IMR-90 (cell line): ENCODE measurements around the gene HES4. TPM values are rescaled to one million over a fixed set of nuclear protein-coding genes. Genes with fewer than 3 reads are reported as not detected.
"Not testable (repeated sequence)": the region's sequence is repeated elsewhere in the genome, so short reads cannot be mapped to it uniquely, and the experiment has no call there.

Source experiments
- ATAC-seq: fragments of 200-7000 bp; cut with Tn5 transposase; 2 replicates; pipeline ENCODE4 v1.9.1; 2020; ENCODE audit warnings: low read depth, mild to moderate bottlenecking, moderate library complexity
- BruUV-seq: library from RNA; stranded (reverse); fragments of 400-500 nt; replicated peaks from 2 replicates; lab custom pipeline; 2021; lab: Mats Ljungman, UMichigan
- CTCF ChIA-PET: fragments of 300-600 bp; formaldehyde crosslinking; extraction: SDS; loops from one replicate; lab custom pipeline; 2021; ENCODE audit warnings: antibody characterized with exemption; lab: Yijun Ruan, JAX
- POLR2A ChIA-PET: fragments of 300-600 bp; sonication (Branson Sonifier 250); formaldehyde crosslinking; loops from one replicate; lab custom pipeline; 2022; ENCODE audit warnings: antibody characterized with exemption; ENCODE audit not compliant: unreplicated experiment; lab: Charles Lee
- DNase-seq: peaks from one replicate; pipeline ENCODE4 v3.0.0; 2013
- H2AFZ ChIP-seq: replicated peaks from 2 replicates; pipeline ENCODE3; 2013; ENCODE audit warnings: low read length, mild to moderate bottlenecking; ENCODE audit not compliant: poor library complexity
- H2AK5ac ChIP-seq: 2 replicates; pipeline ENCODE4 v1.6.1; 2013; ENCODE audit warnings: low read depth, low read length, inconsistent platforms
- H2AK9ac ChIP-seq: replicated peaks from 2 replicates; pipeline ENCODE3; 2013; ENCODE audit warnings: mild to moderate bottlenecking, low read depth, low read length, moderate library complexity; ENCODE audit not compliant: poor library complexity
- H2BK120ac ChIP-seq: 2 replicates; pipeline ENCODE4 v1.6.1; 2013; ENCODE audit warnings: low read depth, low read length, inconsistent platforms
- H2BK15ac ChIP-seq: 3 replicates; pipeline ENCODE4 v1.6.1; 2013; ENCODE audit warnings: low read depth, low read length, inconsistent platforms
- H2BK20ac ChIP-seq: 2 replicates; pipeline ENCODE4 v1.6.1; 2013; ENCODE audit warnings: low read depth, mild to moderate bottlenecking, inconsistent platforms, low read length, moderate library complexity
- H2BK5ac ChIP-seq: 2 replicates; pipeline ENCODE4 v1.6.1; 2013; ENCODE audit warnings: mild to moderate bottlenecking, low read depth, low read length, inconsistent platforms; ENCODE audit not compliant: poor library complexity, severe bottlenecking
- H3K14ac ChIP-seq: replicated peaks from 2 replicates; pipeline ENCODE4 v1.6.1; 2013; ENCODE audit warnings: low read depth, low read length, inconsistent platforms
- H3K18ac ChIP-seq: 2 replicates; pipeline ENCODE4 v1.6.1; 2013; ENCODE audit warnings: low read depth, low read length, control low read depth
- H3K23ac ChIP-seq: 2 replicates; pipeline ENCODE4 v1.6.1; 2013; ENCODE audit warnings: low read depth, low read length, inconsistent platforms
- H3K27ac ChIP-seq: 2 replicates; pipeline ENCODE4 v1.5.1; 2013; ENCODE audit warnings: mild to moderate bottlenecking, control low read depth, low read length; ENCODE audit not compliant: insufficient read depth
- H3K27me3 ChIP-seq: 2 replicates; pipeline ENCODE4 v1.6.1; 2013; ENCODE audit warnings: low read length; ENCODE audit not compliant: control insufficient read depth, insufficient read depth
- H3K36me3 ChIP-seq: 2 replicates; pipeline ENCODE4 v1.6.1; 2013; ENCODE audit warnings: low read length, mixed read lengths; ENCODE audit not compliant: control insufficient read depth, insufficient read depth
- H3K4ac ChIP-seq: 2 replicates; pipeline ENCODE4 v1.6.1; 2013; ENCODE audit warnings: low read depth, low read length, inconsistent platforms
- H3K4me1 ChIP-seq: 2 replicates; pipeline ENCODE4 v1.6.1; 2013; ENCODE audit warnings: low read length, mixed read lengths; ENCODE audit not compliant: control insufficient read depth, insufficient read depth
- H3K4me2 ChIP-seq: 2 replicates; pipeline ENCODE4 v1.6.1; 2013; ENCODE audit warnings: low read depth, mild to moderate bottlenecking, control low read depth, low read length, moderate library complexity
- H3K4me3 ChIP-seq: 2 replicates; pipeline ENCODE4 v1.5.1; 2013; ENCODE audit warnings: low read depth, mild to moderate bottlenecking, control low read depth, low read length, moderate library complexity; ENCODE audit not compliant: insufficient read depth
- H3K56ac ChIP-seq: 2 replicates; pipeline ENCODE4 v1.6.1; 2013; ENCODE audit warnings: low read length, inconsistent platforms; ENCODE audit not compliant: insufficient read depth; ENCODE audit errors: extremely low read depth
- H3K79me1 ChIP-seq, 2 experiments: 2 replicates each; pipeline ENCODE4 v1.6.1; 2013; ENCODE audit warnings: low read length in 2 of 2, inconsistent platforms in 1 of 2, low read depth in 1 of 2
- H3K9ac ChIP-seq: 2 replicates; pipeline ENCODE4 v1.6.1; 2013; ENCODE audit warnings: low read depth, low read length, control low read depth
- H3K9me1 ChIP-seq: 2 replicates; pipeline ENCODE4 v1.6.1; 2013; ENCODE audit warnings: low read length, inconsistent platforms; ENCODE audit not compliant: insufficient read depth
- H3K9me3 ChIP-seq: 2 replicates; pipeline ENCODE4 v1.6.1; 2013; ENCODE audit warnings: low read length; ENCODE audit not compliant: control insufficient read depth, insufficient read depth
- H4K20me1 ChIP-seq: 2 replicates; pipeline ENCODE4 v1.6.1; 2013; ENCODE audit warnings: low read length, inconsistent platforms; ENCODE audit not compliant: insufficient read depth
- H4K5ac ChIP-seq: 2 replicates; pipeline ENCODE4 v1.6.1; 2013; ENCODE audit warnings: mild to moderate bottlenecking, low read depth, low read length, control low read depth
- H4K8ac ChIP-seq, 2 experiments: 2 replicates each; pipeline ENCODE4 v1.6.1; 2013; ENCODE audit warnings: low read depth in 2 of 2, low read length in 2 of 2, control low read depth in 1 of 2, inconsistent platforms in 1 of 2
- H4K91ac ChIP-seq: 2 replicates; pipeline ENCODE4 v1.6.1; 2013; ENCODE audit warnings: low read depth, low read length, inconsistent platforms; ENCODE audit not compliant: insufficient read depth
- WGBS, 2 experiments: methylation state at CpG; one replicate each; pipeline versions ENCODE4 v1.1.5 to v1.1.7; 2013; ENCODE audit warnings: missing lambda C conversion rate in 2 of 2; ENCODE audit not compliant: insufficient read length in 1 of 2; ENCODE audit errors: extremely low coverage in 2 of 2; 5-methylcytosine and 5-hydroxymethylcytosine counted together
- dilution Hi-C: fragments of 300-500 bp; cut with HindIII; formaldehyde crosslinking; loops from one replicate; pipeline ENCODE4 v1.14.3; 2018; ENCODE audit warnings: low sequenced_read_pairs; ENCODE audit not compliant: unreplicated experiment
- in situ Hi-C: fragments of 300-500 bp; cut with MboI; formaldehyde crosslinking; loops from 3 replicates; pipeline ENCODE4 v1.14.3; 2019; ENCODE audit warnings: low sequenced_read_pairs, inconsistent platforms, mixed read lengths
- intact Hi-C: fragments of 100-400 bp; cut with micrococcal nuclease; formaldehyde crosslinking; loops from 2 replicates; pipeline ENCODE4 v1.10.0; 2022
- polyA plus RNA-seq, 3 experiments: library from polyadenylated mRNA; depleted of rRNA; stranded (reverse); fragments of >200 nt; gene quantifications; 2 replicates each; pipeline ENCODE4 v1.2.3, GENCODE V29; 2012; ENCODE audit warnings: low replicate concordance in 1 of 3
- total RNA-seq: library from RNA; depleted of rRNA; stranded (reverse); fragments of >200 nt; gene quantifications from 2 replicates; pipeline ENCODE4 v1.2.3, GENCODE V29; 2012

Gene HES4
- total and polyA plus RNA-seq, 2 of the 4 experiments (the other 2 are of a cell fraction): 1.4 to 11.7 TPM

- intact Hi-C loops: loop anchor here (2.0 to 5.0 kb wide), 2 partner anchors 74 to 104 kb away; no protein-coding TSS in a partner anchor
- H3K27ac ChIP-seq, H3K4me1 ChIP-seq, H3K18ac ChIP-seq, H2AK9ac ChIP-seq, DNase-seq, POLR2A ChIA-PET, H2BK5ac ChIP-seq, in situ Hi-C loops, dilution Hi-C loops, H2BK20ac ChIP-seq, H2AFZ ChIP-seq, H4K20me1 ChIP-seq, H2BK120ac ChIP-seq, CTCF ChIA-PET, H4K5ac ChIP-seq, H4K8ac ChIP-seq, H3K36me3 ChIP-seq, H3K27me3 ChIP-seq, H3K79me1 ChIP-seq, ATAC-seq, H3K9me3 ChIP-seq, H2BK15ac ChIP-seq, H3K4me2 ChIP-seq, BruUV-seq, H3K9me1 ChIP-seq, H3K9ac ChIP-seq, H2AK5ac ChIP-seq, H3K4me3 ChIP-seq, H3K23ac ChIP-seq, H4K91ac ChIP-seq, H3K4ac ChIP-seq, H3K14ac ChIP-seq, H3K56ac ChIP-seq: not testable (repeated sequence)
- no CpG with 5 or more reads among the region's 39 CpGs for WGBS, 2 experiments
Observed at GRCh38 chr1:976791-977190, 23.1 kb downstream of the HES4 start.
